Globus pallidus (tissue), 1 donor: ENCODE measurements around the gene ESYT3.
"Not testable (repeated sequence)": the region's sequence is repeated elsewhere in the genome, so short reads cannot be mapped to it uniquely, and the experiment has no call there.

Experiments
- DNase-seq: peaks from one replicate; pipeline ENCODE4 v3.0.0-alpha.2; 2015; ENCODE audit warnings: low spot score

ESYT3 gene

GRCh38 chr3:138412821-138413551 is 21.4 kb upstream of the ESYT3 start:
- no peak for DNase-seq

GRCh38 chr3:138416236-138416635 is 18.2 kb upstream of the ESYT3 start:
- DNase-seq, result not testable (repeated sequence)

- peak; percentile 57 for DNase-seq
Measured at GRCh38 chr3:138417559-138417982, 16.8 kb upstream of the ESYT3 start.

- DNase-seq, result no peak
Measured at GRCh38 chr3:138418601-138419206, 15.7 kb upstream of the ESYT3 start.

GRCh38 chr3:138423316-138423715 is 11.1 kb upstream of the ESYT3 start:
- no peak for DNase-seq

- DNase-seq, result no peak
Measured at GRCh38 chr3:138424323-138424722, 10.1 kb upstream of the ESYT3 start.

GRCh38 chr3:138426211-138426610 is 8.2 kb upstream of the ESYT3 start:
- DNase-seq, result no peak

GRCh38 chr3:138426754-138427153 is 7.7 kb upstream of the ESYT3 start:
- DNase-seq, result not testable (repeated sequence)

- DNase-seq, result no peak
Measured at GRCh38 chr3:138429665-138430064, 4.8 kb upstream of the ESYT3 start.

- no peak for DNase-seq
Measured at GRCh38 chr3:138432576-138433240, 1.7 kb upstream of the ESYT3 start.

- DNase-seq, result no peak
Measured at GRCh38 chr3:138433892-138434275, 532 bp upstream of the ESYT3 start.

GRCh38 chr3:138434875-138435772 is 708 bp downstream of the ESYT3 start:
- DNase-seq, result no peak

GRCh38 chr3:138435840-138436239 is 1.4 kb downstream of the ESYT3 start:
- DNase-seq, result no peak

- no peak for DNase-seq
Measured at GRCh38 chr3:138437281-138437680, 2.9 kb downstream of the ESYT3 start.

- no peak for DNase-seq
Measured at GRCh38 chr3:138438896-138439295, 4.5 kb downstream of the ESYT3 start.

- DNase-seq, result no peak
Measured at GRCh38 chr3:138439646-138440045, 5.2 kb downstream of the ESYT3 start.

- no peak for DNase-seq
Measured at GRCh38 chr3:138440121-138440521, 5.7 kb downstream of the ESYT3 start.

- DNase-seq, result no peak
Measured at GRCh38 chr3:138440596-138440995, 6.2 kb downstream of the ESYT3 start.

- no peak for DNase-seq
Measured at GRCh38 chr3:138441256-138441655, 6.8 kb downstream of the ESYT3 start.

- no peak for DNase-seq
Measured at GRCh38 chr3:138441742-138442141, 7.3 kb downstream of the ESYT3 start.

GRCh38 chr3:138442433-138442832 is 8.0 kb downstream of the ESYT3 start:
- no peak for DNase-seq

GRCh38 chr3:138443091-138443490 is 8.7 kb downstream of the ESYT3 start:
- no peak for DNase-seq
